MCF 10A (cell line): Measurements from ENCODE around the gene VAT1L. TPM values are rescaled to one million over a fixed set of nuclear protein-coding genes. Genes with fewer than 3 reads are reported as not detected.
A peak's percentile ranks its signal among the peaks of the same experiment; 100 is the strongest.

Experiments
- BruUV-seq: library from RNA; stranded (reverse); fragments of 400-500 nt; replicated peaks from 2 replicates; lab custom pipeline; 2021; lab: Mats Ljungman, UMichigan
- CTCF ChIA-PET: fragments of 300-600 bp; sonication (Branson Sonifier 250); formaldehyde crosslinking; extraction: SDS; loops from one replicate; lab custom pipeline; 2021; ENCODE audit warnings: antibody characterized with exemption, inconsistent platforms; lab: Yijun Ruan, JAX
- POLR2A ChIA-PET: fragments of 300-600, 350-650 bp; sonication (Branson Sonifier 250); formaldehyde crosslinking; extraction: SDS; loops from one replicate; lab custom pipeline; 2020; ENCODE audit warnings: antibody characterized with exemption, inconsistent platforms; lab: Yijun Ruan, JAX
- DNase-seq: peaks from one replicate; pipeline ENCODE4 v3.0.0-alpha.2; 2018; ENCODE audit not compliant: unreplicated experiment
- H3K27ac Mint-ChIP-seq: one replicate; pipeline ENCODE4 v1.8.0; 2022; ENCODE audit warnings: mild to moderate bottlenecking, low read depth, mixed read lengths; ENCODE audit not compliant: unreplicated experiment
- H3K27me3 Mint-ChIP-seq: one replicate; pipeline ENCODE4 v1.8.0; 2022; ENCODE audit warnings: mixed read lengths; ENCODE audit not compliant: insufficient read depth, unreplicated experiment
- H3K36me3 Mint-ChIP-seq: one replicate; pipeline ENCODE4 v1.8.0; 2022; ENCODE audit warnings: mild to moderate bottlenecking, moderate library complexity, mixed read lengths; ENCODE audit not compliant: insufficient read depth, unreplicated experiment
- H3K4me1 Mint-ChIP-seq: one replicate; pipeline ENCODE4 v1.8.0; 2022; ENCODE audit warnings: mixed read lengths; ENCODE audit not compliant: insufficient read depth, unreplicated experiment
- H3K4me3 Mint-ChIP-seq: one replicate; pipeline ENCODE4 v1.8.0; 2022; ENCODE audit warnings: mild to moderate bottlenecking, moderate library complexity, mixed read lengths; ENCODE audit not compliant: unreplicated experiment
- H3K9me3 Mint-ChIP-seq: one replicate; pipeline ENCODE4 v1.8.0; 2022; ENCODE audit warnings: mixed read lengths; ENCODE audit not compliant: unreplicated experiment
- CTCF ChIP-seq: fragments of 200-600 bp; IDR thresholded peaks from one replicate; pipeline ENCODE4 v1.8.0; 2022; ENCODE audit warnings: antibody characterized with exemption, mild to moderate bottlenecking; ENCODE audit not compliant: unreplicated experiment
- intact Hi-C: fragments of 100-400 bp; cut with micrococcal nuclease; formaldehyde crosslinking; loops from 2 replicates; pipeline ENCODE4 v1.14.1; 2022
- total RNA-seq: library from RNA; stranded (reverse); gene quantifications from 2 replicates; pipeline ENCODE4 v1.2.3, GENCODE V29; 2022

Gene VAT1L
- total RNA-seq, 1 experiment from 2014 or later, result 1.1 TPM

- intact Hi-C loops, result no loop called here
- POLR2A ChIA-PET, result no interaction called here
- H3K4me3 Mint-ChIP-seq, result no peak overlapping the region
- no peak for TF ChIP-seq CTCF
- peaks cover 39% of the 10 kb centered on the region for H3K27me3 Mint-ChIP-seq
- H3K36me3 Mint-ChIP-seq, result no peaks in the 10 kb centered on the region
- peaks cover 14% of the 10 kb centered on the region for H3K4me1 Mint-ChIP-seq
- no peaks in the 10 kb centered on the region for H3K9me3 Mint-ChIP-seq
- BruUV-seq, result no TSS peak
- H3K27ac Mint-ChIP-seq, result no peak overlapping the region
- no peak for DNase-seq
- CTCF ChIA-PET, result interaction anchor here (0.6 kb wide), 1 partner anchor 27 kb away, joined by 6 read pairs; no protein-coding TSS in a partner anchor
These were observed 50.4 kb downstream of the VAT1L start for GRCh38 chr16:77838597-77839255.

GRCh38 chr16:77840093-77840492 lies 51.7 kb downstream of the VAT1L start:
- POLR2A ChIA-PET, result no interaction called here
- BruUV-seq, result no TSS peak
- intact Hi-C loops, result no loop called here
- CTCF ChIA-PET, result no interaction called here
- Mint-ChIP-seq H3K4me1 (peaks cover 8% of the 10 kb centered on the region), H3K27me3 (peaks cover 41% of the 10 kb centered on the region), H3K27ac (no peak overlapping the region), H3K9me3 (no peaks in the 10 kb centered on the region), H3K4me3 (no peak overlapping the region), H3K36me3 (no peaks in the 10 kb centered on the region)
- no peak for DNase-seq
- no peak for TF ChIP-seq CTCF

- H3K4me1 Mint-ChIP-seq, result peaks cover 8% of the 10 kb centered on the region
- peak; percentile 27 for DNase-seq
- no peak for TF ChIP-seq CTCF
- no peaks in the 10 kb centered on the region for H3K9me3 Mint-ChIP-seq
- no peak overlapping the region for H3K4me3 Mint-ChIP-seq
- no peak overlapping the region for H3K27ac Mint-ChIP-seq
- BruUV-seq, result no TSS peak
- ChIA-PET CTCF (no interaction called here), POLR2A (no interaction called here)
- intact Hi-C loops, result no loop called here
- H3K27me3 Mint-ChIP-seq, result peaks cover 48% of the 10 kb centered on the region
- H3K36me3 Mint-ChIP-seq, result no peaks in the 10 kb centered on the region
These were observed 52.5 kb downstream of the VAT1L start for GRCh38 chr16:77840673-77841501.

- CTCF ChIA-PET, result no interaction called here
- no peak for DNase-seq
- intact Hi-C loops, result no loop called here
- Mint-ChIP-seq H3K9me3 (no peaks in the 10 kb centered on the region), H3K27ac (no peak overlapping the region), H3K36me3 (no peaks in the 10 kb centered on the region), H3K27me3 (peaks cover 52% of the 10 kb centered on the region), H3K4me1 (peaks cover 8% of the 10 kb centered on the region), H3K4me3 (no peak overlapping the region)
- POLR2A ChIA-PET, result no interaction called here
- BruUV-seq, result no TSS peak
- TF ChIP-seq CTCF, result no peak
These were observed 53.1 kb downstream of the VAT1L start for GRCh38 chr16:77841502-77841763.
